ENCODE measurements around the gene RAD9B.
"Not testable (repeated sequence)": the region's sequence is repeated elsewhere in the genome, so short reads cannot be mapped to it uniquely, and the experiment has no call there.

RAD9B gene

DNA sequence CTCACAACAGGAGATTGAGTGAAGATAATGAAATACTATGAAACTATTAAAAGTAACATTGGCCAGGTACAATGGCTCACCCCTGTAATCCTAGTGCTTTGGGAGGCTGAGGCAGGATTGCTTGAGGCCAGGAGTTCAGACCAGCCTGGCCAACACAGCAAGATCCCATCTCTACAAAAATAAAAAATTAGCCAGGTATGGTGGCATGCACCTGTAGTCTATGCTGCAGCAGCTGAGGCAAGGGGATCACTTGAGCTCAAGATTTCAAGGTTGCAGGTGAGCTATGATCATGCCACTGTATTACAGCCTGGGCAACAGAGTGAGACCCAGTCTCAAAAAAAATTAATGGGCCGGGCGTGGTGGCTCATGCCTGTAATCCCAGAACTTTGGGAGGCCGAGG is 14.9 kb downstream of the RAD9B start:
- no peak for DNase-seq
- intact Hi-C loops (cut with DNase I): no loop called here

DNA sequence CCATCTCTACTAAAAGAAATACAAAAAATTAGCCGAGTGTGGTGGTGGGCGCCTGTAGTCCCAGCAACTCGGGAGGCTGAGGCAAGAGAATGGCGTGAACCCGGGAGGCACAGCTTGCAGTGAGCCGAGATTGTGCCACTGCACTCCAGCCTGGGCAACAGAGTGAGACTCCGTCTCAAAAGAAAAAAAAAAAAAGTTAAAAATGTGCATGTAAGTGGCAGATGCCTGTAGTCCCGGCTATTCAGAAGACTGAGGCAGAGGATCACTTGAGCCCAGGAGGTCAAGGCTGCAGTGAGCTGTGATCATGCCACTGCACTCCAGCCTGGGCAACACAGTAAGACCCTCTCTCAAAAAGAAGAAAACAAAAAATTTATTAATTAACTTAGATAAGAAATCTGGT is 15.9 kb downstream of the RAD9B start:
- DNase-seq; intact Hi-C loops (cut with DNase I): not testable (repeated sequence)

DNA sequence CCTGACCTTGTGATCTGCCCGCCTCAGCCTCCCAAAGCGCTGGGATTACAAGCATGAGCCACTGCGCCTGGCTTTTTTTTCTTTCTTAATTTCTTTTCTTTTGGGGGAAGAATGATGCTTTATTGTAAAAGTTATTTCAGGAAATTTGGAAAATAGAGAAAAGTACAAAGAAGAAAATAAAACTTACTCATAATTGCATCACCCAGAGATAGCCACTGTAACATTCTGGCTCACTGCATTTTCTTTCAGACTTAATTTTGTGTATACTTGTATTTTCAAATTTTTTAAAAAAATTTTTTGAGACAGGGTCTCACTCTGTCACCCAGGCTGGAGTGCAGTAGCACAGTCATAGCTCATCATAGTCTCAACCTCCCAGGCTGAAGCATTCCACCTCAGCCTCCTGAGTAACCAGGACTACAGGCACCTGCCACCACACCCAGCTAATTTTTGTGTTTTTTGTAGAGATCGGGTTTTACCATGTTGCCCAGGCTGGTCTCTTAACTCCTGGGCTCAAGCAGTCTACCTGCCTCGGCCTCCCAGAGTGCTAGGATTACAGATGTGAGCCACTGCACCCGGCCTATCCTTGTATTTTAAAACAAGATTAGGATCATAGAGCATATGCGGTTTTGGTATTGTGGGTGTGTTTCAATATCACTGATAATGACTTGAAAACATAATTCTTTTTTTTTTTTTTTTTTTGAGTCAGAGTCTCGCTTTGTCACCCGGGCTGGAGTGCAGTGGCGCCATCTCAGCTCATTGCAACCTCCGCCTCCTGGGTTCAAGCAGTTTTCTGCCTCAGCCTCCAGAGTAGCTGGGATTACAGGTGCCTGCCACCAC is 19.0 kb downstream of the RAD9B start:
- intact Hi-C loops (cut with DNase I); DNase-seq: not testable (repeated sequence)

DNA sequence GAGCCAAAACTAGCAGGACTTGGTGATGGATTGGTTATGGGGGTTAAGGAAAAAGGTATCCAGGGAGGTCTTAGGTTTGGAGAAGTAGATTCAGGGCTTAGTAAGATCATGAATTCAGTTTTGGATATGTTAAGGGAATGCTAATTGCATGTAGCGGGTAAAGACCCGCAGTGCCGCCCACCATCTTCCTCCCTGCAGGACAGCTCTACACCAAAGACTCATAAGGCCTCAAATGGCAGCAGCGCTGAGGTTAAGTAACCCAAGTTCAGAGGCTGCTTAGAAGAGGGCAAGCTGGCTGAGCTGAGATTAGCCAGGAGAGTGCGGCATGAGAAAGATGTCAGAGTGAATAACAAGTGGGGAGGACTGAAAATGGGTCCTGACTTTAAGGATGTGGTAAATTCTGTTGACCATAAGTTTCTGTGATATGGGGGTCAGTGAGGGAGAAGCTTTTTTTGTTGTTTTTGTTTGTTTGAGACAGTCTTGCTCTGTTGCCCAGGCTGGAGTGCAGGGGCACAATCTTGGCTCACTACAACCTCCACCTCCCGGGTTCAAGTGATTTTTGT is 26.2 kb downstream of the RAD9B start:
- no peak for DNase-seq
- intact Hi-C loops (cut with DNase I): no loop called here

DNA sequence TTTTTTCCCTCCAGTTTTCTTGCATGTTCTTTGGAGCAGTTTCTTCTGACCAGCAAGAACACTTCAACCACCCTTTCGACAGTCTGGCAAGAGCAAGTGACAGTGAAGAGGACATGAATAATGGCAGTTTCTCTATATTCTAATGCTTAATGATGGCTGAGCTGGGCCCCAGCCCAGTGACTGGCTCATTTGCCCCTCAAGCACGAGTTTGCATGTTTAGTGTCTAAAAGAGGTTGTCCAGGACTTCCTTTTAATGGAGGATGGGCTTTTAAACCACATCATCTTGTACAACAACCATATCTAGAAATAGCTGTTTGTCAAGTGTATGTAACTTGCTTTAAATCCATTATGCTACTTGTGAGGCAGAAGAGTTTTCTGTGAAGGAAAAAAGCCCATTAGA is 28.4 kb downstream of the RAD9B start:
- DNase-seq: no peak
- intact Hi-C loops (cut with DNase I): no loop called here

DNA sequence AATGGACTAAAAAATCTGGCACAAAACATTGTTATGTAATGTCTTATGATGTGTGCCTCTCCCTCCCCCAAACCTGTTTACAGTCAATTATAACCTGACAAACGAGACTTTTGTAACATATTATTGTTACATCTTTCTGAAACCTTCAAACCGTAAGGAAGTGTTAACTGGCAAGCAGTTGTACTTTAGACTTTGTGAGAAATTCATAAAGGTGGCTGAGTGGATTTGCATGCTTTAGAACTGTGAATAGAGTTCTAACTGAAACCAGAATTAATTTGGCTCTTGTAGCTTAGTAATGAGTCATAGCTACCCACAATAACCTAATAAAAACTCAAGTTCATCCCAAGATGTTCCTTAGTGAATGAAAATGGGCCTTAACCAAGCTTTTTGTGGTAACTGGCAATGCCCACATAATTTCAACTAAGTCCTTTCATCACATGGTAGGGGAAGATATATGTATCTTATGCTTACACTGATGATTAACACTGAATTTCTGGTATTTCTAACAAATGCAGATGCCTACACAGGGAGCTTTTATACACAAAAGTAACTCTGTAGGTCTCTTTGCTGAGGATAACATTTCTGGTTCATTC is 29.7 kb downstream of the RAD9B start:
- DNase-seq: no peak
- intact Hi-C loops (cut with DNase I): no loop called here

DNA sequence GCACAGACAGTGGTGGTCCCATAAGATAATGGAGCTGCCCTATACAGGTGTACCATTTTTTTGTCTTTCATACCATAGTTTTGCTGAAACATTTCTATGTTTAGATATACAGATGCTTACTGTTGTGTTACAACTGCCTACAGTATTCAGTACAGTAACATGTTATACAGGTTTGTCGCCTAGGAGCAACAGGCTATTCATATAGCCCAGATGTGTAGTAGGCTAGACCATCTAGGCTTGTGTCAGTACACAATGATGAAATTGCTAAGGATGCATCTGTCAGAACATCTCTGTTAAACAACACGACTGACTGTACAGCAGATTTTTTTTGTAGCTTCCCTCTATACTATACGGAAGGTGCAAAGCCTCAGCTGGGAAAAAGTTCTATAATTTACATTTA is 30.5 kb downstream of the RAD9B start:
- intact Hi-C loops (cut with DNase I): no loop called here
- DNase-seq: no peak

DNA sequence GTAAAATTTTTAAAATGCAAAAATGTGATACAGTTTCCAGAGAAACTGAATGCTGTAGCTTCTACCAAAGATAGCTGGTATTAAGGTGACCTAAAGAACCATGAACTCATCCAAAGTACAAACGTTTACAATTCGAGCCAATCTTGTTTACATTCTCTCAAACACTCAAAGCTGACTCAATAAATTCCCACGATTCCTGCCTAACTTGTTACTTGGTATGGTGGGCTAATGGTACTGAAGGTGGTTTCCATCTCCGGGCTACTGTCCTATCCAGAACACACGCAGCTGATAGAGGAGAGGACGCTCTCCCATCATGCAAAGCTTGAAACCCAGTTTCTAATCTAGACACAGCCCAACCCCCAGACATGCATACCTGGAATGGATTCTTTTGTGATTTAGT is 31.5 kb downstream of the RAD9B start:
- DNase-seq: no peak
- intact Hi-C loops (cut with DNase I): no loop called here

DNA sequence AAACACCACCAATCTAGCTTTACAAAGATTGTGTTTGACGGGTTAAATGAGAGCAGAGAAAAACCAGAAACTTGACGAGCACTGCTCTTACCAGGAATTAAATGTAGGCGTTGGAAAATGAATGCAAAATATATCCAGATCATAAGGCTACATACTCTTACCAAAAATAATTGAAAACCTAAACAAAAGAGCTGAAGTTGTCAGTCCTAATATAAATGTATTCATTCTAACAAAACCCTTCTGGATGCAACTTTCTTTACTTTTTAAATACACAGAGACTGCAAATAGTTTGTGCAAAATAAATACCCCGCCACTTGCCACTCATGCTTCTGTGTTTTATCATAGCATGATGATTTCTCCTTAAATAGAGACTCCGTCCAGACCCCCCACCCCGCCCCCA is 32.7 kb downstream of the RAD9B start:
- no peak for DNase-seq
- intact Hi-C loops (cut with DNase I): no loop called here

DNA sequence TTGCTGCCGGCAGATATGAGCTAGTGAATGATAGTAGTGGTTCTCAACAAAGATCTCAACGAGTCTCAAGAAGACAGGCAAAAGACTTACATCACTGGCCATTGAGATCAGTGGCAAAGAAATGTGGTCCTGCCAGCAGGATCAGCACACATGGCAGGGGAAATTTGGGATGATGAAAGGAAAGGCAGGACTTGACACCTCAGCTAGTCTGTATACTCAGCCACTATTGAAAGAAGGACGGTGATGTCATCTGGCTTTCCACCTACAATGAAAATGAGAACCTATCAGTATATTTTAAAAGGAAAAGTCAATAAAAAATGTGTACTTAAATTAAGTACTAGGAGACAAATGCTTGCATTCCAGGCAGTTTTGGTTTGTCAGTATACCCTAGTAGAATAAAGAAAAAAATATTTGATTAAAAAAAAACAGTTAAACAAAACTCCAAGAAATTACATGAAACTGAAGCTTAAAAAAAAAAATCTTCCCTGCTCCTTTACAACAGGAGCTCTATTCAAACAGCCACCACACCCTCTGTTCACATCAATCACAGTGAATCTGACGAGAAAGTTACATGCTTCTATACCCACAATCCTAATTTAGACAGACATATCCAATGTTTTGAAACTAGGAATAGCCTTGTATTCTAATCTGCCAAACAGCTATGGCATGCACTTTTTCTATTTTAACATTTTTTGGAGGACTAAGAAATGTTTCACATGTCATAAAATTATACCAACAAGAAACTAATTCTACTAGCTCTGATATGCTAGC is 34.9 kb downstream of the RAD9B start:
- DNase-seq: no peak
- intact Hi-C loops (cut with DNase I): no loop called here

DNA sequence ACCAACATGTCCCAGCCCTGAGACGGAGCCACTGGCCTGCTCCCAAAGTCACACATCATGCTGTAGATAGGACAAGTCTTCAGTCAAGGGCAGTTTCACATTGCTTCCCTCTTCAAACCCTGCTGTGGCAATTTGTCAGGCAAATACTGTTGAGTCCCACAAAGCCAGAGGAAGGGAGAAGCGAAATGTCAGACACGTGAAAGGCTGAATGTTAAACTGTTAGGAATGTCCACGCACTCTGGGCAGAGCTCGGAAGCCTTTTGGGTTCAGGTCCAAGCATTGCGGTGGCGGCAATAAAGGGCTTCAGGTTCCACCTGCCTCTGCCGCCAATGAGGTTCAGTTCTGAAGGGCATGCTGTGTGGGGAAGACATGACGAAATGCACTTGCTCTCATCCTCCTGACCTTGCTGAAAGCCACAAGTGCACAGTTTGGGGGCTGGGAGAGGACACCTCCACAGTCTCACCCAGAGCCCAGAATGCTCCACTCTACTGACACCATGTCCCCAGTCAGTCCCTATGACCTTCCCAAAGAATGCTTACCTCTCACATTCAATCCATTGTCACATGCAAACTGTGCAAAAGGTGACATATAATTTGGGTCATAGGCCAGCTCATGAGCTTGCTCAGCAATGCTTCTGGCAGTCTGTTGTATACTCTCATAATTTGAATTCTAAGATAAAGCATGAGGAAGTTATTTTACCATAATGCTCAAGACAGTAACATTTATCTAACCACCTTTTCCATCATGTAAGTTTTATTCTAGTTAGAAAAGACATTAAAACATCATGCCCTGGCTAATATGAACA is 35.7 kb downstream of the RAD9B start:
- DNase-seq: no peak
- intact Hi-C loops (cut with DNase I): no loop called here

DNA sequence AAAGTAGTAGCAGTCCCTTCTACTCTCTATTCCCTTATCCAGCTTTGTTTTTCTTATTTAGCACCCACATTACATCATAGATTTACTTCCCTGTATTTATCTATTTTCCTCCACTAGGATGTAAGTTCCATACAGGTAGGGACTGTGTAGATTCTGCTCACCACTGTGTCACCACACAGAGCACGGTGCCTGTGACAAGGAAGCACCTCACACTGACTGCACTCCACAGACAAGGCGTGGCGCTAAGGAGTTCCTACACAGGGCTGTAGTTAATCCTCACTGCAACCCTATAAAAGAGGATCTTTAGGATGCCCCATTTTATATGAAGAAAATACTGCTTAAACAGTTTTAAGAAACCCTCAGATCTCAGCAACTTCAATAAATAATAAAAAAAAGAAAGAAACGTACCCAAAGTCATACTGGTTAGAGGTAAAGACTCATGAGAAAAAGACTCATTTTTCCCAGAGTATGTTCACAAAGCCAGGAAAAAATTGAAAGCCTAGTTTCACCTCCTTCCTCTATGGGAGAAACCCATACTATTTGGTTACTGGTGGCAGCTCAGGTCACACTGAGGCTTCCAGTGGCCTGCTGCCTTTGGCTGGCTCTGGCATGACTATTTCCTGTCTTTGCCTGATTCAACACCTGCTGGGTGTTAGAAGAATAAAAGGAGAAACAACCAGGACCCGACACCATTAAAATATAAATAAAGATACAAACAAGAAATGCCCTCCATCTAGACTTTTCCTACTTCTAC is 36.9 kb downstream of the RAD9B start:
- no peak for DNase-seq
- intact Hi-C loops (cut with DNase I): no loop called here

DNA sequence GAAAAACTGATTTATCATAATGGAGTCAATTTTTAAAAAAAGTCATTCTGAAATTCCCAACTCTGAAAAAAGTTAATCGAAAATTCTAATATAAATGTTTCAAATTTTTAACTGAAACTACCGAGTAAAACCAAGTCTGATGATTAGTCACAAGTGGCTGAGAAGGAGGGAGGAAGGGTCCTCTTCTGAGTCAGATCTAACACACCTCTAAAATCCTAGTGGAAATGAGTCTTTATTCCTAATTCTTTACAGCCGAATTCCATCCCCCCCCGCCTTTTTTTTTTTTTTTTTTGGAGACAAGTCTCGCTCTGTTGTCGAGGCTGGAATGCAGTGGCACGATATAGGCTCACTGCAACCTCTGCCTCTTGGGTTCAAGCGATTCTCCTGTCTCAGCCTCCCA is 37.9 kb downstream of the RAD9B start:
- intact Hi-C loops (cut with DNase I): no loop called here
- no peak for DNase-seq

DNA sequence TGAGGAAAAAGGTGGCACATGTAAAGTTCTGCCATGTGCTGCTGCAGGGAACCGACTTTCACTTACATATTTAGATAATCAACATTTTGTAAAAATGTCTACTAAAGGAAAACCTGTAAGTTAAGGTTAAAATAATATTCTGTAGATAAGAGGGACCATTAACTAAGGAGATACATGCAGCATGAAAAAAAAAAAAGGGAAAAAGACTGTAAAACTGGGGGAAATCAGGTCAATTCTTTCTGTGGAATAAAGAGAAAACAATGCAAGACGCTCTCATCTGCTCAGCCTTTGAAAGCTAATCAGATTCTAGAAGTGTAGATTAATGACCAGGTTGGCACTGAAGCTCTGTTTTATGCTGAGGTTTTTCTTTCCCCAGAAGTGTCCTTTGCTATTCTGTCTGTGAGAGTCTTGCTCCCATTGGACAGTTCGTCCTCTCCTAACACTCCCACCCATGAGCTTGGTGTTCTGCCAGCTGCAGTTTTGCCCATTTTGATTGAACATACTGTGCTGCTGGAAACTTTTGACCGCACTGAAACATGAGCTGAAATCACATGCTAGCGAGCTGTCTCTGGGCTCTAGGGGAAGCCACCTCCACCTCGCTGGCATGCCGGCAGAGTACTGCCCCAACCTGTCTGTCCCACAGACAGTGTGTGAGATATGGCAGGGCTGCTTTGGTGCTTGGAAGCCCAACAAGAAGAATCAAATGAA is 41.3 kb downstream of the RAD9B start:
- DNase-seq: peak in 34 of 42 donors; percentile 7 to 77 (median 40)
- intact Hi-C loops (cut with DNase I): no loop called here

DNA sequence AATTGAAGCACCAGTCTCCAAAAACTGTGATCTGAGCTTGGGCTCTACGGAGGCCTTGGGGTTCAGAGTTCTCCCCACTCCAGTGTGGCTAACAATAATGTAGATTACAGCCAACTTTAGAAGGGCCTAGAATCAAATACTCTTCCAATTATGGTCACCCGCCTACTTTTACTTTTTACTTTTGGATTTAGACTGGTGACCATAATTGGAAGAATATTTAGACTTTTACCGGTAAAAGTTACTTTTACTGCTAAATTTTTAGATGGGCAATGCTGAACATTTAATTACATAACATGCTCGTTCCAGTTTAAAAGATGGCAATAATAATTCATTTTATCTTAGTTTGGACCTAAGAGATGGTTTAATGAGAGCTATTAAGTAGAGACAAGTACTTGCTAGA is 41.8 kb downstream of the RAD9B start:
- DNase-seq: no peak
- intact Hi-C loops (cut with DNase I): no loop called here

DNA sequence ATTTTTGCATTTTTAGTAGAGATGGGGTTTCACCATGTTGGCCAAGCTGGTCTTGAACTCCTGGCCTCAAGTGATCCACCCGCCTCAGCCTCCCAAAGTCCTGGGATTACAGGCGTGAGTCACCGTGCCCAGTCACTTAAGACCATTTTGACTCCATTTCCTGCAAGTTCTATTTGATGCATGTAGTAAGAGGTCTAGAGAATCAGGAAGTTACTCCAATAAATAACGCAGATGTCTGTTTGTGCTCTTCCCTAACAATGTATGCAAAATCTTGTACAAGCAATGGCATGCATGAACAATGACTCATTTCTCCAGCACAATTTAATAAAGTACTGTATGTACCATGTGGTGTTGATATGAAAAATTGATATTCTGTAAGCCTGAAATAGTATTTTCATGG is 43.1 kb downstream of the RAD9B start:
- intact Hi-C loops (cut with DNase I); DNase-seq: not testable (repeated sequence)

DNA sequence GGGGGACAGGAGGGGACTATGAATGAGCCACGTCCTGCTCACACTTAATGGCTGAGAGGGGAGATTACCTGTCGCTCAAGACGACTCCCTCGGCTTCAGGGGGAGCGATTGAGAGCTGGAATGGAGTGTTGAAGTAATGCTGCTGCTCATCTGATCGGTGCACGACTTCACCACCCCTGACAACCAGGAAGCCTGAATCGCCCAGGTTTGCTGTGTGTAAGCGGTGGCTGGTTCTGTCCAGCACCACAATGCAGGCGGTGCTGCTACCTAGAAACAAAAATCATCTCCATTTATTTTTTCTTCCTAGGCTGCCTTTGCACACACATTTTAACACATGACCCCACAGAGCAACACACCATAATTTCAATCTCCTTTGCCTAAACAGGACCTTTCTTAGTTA is 43.7 kb downstream of the RAD9B start:
- intact Hi-C loops (cut with DNase I): no loop called here
- no peak for DNase-seq

DNA sequence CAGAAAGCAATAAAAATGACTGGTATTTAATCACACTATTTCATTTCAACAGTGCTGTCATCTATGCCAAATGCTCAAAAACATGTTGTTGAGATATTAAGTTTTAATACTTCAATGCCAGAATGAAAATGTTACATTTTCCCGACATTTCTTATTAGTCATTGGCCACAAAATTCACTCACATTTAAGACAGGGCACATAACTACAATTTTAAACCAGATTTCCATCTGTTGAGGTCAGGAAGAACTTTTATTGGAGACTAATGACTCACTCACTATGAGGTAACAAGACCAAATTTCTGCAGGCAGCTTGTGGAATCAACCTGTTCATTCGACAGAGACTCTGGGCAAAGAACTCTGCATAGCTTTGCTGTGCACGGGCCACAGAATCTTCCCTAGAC is 44.2 kb downstream of the RAD9B start:
- intact Hi-C loops (cut with DNase I): no loop called here

More for the DNA sequence above, 44.2 kb downstream of the RAD9B start:
- no peak for DNase-seq
